ENCODE data around the gene TTLL5.
A peak's percentile ranks its signal among the peaks of the same experiment; 100 is the strongest.

The TTLL5 gene

DNA sequence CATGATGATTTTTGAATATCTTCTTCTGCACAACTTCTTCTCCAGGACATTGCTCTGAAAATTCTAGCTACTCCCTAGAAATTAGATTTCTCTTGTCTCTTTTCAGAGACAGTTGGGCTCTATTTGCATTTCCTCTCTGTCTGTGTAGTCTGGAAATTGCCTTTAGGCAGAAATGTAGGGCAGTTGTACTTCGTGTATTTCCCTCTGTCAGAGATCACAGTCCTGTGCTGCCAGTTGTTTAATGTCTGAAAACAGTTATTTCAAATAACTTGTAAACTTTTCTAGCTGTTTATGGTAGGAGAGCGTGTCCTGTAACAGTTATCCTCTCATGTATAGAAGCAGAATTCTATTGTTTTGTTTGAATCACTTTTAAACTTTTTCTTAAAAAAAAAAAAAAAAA is 86.9 kb downstream of the TTLL5 start:
- DNase-seq, result no peak

DNA sequence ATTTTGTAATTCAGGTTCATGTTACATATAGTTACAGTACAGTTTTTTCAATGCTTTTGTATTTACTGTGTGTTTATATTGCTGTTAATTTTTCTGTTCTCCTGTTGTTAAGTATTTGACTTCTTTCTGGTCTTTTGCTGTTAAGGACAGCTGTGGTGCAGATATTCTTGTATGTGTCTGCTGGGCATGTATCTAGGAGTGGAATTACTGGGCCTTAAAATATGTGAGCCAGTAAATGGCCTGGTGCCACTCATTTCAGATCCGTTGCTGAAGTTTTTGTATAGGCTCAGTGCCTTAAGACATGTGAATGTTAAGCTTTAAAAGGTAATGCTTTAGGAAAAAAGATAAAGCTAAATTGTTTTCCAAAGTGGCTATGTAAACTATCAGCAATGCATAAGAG is 87.3 kb downstream of the TTLL5 start:
- no peak for DNase-seq

DNA sequence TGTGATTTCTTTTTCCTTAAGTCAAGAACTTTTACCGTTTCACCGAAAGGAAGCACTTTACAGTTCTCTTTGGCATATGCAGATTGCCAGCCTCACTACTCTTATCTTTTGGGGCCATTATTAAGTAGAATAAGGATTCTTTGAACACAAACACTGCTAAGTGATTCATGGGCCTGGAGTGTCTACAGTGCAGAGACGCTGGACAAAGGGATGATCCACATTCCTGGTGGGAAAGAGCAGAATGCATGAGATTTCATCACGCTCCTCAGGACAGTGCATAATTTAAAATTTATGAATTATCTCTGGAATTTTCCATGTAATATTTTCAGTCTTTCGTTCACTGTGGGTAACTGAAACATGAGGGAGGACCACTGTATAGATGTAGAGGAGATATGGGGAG is 90.2 kb downstream of the TTLL5 start:
- DNase-seq, result no peak

DNA sequence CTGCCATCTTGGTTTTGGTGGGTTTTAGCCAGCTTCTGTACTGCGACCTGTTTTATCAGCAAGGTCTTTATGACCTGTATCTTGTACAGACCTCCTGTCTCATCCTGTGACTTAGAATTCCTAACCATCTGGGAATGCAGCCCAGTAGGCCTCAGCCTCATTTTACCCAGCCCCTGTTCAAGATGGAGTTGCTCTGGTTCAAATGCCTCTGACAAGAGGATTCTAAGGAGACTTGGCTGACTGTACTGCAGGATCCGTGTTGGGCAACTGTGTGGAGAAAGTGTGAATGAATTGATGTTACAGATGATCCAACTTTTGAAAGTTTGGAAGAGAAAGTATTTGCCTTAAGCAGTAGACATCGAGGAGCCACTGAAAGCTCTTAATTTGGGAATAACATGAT is 91.0 kb downstream of the TTLL5 start:
- no peak for DNase-seq

DNA sequence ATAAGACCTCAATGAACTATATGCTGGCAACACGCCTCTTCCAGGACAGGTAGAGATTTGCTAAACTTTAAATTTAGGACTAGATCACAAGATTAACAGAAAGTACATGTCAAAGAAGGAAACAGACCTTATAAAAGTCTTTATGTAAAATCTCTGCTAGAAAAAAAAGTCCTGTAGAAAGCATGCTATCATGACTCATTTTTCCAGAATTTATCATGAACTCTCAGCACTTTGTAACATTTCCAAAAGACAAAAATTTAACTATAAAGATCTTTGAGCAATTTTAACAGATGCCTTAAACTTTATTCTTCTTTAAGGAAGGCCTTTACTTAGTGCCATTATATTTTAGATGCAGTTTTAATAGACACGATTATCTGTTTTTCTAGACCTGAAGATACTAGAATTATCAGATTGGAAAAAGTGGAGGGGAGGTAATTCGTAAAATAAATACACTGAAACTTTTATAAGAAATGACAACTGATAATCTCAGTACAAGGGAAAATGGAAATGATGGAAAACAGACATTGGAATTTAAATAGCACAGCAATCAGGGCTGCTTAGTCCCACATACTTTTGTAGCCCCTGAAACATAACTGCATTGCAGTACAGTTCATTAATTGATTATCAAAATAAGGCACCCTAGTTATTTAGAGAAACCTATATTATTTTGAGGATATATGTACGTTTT is 92.0 kb downstream of the TTLL5 start:
- DNase-seq, result no peak

DNA sequence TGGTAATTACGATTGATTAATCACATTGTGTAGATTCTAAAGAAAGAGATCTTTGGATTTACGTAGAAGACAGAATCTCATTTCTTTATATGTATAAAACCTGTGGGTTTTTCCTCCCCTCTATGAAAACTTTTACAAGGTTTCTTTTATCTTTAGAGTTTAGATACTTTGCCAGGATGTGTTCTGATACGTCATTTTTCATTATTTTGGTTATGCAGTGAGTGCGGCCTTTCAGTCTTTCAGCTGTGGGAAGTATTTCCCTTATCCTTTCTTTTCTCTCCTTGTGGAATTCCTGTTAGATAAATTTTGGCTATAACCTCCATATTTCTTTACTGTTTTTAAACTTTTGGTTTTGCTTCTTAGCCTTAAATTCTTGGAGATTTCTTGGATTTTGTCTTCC is 92.7 kb downstream of the TTLL5 start:
- no peak for DNase-seq

DNA sequence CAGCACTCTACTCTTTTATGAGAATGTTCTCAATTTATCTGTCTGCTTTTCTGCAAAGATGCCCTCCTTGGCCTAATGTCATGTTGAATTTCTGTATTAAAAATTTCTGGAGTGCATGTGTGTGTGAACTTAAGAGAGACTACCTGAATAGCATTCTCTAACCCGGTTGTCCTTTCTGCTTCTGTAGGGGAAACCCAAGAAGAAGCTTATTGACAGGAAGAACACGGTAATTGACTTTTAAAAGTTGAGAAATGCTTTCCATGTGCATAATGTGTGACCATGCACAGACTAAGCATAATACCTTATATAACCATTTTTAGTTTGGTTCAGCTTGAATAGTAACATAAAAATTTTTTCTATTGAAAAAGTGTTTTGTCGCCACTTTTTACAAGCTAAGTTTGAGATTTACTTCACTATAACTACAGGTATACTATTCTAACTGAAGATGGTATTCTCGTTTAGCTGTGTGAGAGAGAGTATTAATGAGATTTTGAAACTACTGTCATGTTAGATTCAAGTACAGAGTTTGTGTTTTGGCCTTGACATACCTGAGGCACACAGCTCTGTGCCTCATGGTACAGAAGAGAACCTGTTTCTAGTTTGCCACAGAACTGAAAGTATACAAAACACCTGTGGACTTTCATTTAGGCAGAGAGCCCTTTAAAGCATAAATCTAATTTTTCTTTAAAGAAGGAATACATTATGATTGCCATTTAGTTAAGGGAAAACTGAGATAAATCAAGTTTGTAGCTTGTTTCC is 96.8 kb downstream of the TTLL5 start:
- no peak for DNase-seq

DNA sequence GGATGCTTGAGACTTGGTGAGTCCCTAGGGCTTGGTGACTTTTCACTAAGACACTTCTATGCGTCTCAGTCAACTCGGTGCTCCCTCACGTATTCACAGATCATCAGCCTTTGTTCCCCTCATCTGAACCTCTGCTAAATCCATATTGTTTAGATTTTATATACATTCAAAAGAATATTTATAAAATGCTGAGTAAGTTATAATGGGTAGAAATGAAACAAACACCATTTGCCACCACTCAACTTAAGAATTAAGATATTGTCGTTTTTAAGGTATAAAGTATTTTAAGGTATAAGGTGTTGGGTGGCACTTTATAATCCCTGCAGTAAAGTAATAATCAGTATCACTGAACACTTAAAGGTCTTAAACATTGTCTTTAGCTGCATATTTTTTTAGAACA is 103.0 kb downstream of the TTLL5 start:
- DNase-seq, result no peak

DNA sequence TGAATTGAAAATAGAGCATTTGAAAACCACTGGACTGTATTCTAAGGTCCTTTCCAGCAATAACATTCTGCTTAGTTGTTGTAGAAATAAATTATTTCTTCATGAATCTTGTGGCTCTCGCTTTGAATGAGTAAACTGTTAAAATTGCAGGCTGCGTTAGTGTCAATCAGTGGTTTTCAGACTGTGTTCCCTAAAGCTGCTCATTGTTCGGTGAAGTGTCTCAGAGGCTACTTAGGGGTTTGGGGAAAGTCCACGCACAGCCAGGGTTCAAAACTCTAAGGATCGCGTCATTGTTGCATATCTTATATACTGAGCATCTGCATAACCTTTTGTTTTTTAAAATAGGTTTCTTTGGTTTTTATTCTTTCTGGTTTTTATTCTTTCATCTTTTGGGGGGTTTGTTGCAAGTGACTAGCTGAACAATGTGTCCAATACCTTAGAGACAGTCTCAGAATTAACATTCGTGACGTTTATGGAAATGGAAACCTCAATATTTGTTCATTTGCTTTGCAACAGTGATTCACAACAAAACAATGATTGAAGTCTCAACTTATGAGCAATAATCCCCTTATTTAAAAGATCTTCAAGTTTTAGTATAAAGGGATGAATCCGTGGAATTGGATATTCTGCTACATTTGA is 108.1 kb downstream of the TTLL5 start:
- DNase-seq, result no peak

DNA sequence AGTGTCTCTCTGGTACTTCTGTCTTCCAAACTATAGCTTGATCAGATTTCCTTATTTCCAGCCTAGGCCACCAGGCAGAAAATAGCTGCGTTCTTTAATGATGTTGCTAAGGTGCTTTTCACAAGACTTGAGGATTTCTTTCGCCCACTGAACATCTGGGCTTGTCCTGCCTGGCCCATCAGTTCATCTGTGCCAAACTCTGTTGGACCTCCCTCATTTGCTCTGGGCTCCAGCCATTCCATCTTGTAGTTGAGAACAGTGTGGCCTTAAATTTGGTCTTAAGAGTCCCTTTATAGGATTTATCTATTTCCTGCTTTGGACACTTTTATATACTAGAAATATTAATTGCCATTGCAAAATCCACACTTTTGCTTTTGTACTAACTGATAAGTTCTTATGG is 109.6 kb downstream of the TTLL5 start:
- DNase-seq, result no peak

DNA sequence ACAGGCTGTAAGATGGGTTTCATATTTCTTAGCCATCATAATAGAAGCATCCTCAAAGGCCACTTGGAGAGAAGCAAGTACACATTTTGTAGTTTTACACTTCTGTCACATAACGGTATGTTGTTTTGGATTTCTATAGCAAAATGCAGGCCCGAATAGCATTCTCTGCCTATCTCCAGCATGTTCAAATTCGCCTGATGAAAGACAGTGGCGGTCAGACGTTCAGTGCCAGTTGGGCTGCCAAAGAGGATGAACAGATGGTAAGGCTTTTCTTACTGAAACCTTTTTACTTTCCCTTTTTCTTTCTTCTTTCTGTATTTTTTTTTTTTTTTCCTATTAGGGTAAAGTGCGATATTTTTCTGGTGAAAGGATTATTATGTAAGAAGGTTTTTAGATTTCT is 110.5 kb downstream of the TTLL5 start:
- no peak for DNase-seq

DNA sequence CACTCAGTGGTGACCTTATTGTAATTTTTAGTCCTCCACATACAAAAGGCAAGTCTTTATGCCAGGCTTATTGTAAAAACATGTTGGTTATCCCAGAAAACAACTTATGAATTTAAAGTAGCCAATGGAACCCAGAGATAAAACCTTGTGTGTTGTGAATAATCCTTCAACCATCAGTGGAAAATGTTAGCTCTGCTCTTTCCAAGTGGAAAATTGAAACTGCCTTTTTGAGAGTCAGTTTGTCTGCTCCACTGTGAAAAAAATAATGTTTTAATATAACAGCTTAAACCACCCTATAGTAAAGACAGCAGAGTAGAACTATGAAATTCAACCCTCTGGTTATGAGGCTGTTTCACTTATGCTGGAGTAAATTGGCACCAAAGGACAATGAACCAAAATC is 112.0 kb downstream of the TTLL5 start:
- no peak for DNase-seq

DNA sequence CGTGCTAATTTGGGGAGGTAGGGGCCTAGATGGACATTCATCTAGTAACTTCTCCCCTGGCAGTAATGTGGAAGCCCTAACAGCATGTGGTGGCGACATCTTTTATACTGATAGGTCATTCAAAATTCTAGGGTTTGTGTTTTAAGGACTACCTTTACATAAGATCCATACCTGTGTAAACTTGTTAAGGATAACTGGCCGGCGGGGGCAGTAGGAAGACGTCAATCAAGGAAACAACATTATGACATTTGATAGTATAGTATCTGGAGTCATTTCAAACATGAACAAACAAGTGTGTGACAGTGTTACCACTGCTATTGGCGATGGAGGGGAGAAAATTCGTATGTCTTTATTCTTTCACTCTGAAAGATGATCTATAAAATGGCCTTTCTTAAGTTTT is 120.0 kb downstream of the TTLL5 start:
- no peak for DNase-seq

DNA sequence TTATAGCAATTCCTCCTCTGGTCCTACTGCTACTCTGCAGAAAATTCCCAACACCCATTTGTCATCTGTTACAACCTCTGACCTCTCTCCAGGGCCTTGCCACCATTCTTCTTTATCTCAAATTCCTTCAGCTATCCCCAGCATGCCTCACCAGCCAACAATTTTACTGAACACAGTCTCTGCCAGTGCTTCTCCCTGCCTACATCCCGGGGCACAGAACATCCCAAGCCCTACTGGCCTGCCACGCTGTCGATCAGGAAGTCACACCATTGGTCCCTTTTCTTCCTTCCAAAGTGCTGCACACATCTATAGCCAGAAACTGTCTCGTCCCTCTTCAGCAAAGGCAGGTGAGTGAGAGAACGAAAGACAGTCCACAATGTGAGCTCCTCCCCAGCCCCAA is 122.1 kb downstream of the TTLL5 start:
- no peak for DNase-seq

DNA sequence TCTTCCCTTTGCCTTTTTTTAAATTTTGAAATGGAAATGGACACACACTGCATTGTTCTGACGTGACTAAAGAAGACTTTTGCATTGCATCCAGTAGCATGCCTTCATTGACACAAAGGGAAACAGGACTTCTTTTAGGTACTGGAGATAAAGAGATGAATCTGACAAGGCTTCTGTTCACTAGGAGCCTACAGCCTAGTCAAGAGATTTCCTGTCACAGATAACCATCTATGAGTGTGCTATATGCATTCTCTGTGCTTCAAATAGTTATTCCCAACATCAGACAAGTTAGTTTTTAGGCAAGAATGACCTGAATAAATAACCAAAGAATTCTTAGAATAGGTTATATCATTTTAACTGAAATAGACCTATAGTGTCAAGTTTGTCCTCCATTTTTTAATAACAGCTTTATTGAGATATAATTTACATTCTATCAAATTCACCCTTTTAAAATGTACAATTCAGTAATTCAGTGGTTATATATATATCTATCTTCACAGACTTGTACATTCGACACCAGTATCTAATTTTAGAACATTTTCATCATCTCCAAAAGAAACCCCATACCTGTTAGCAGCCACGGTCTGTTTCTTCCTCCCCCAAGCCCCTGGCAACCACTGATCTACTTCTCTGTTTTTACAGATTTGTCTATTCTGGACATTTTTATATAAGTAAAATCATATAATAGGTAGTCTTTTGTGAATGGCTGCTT is 122.7 kb downstream of the TTLL5 start:
- no peak for DNase-seq

DNA sequence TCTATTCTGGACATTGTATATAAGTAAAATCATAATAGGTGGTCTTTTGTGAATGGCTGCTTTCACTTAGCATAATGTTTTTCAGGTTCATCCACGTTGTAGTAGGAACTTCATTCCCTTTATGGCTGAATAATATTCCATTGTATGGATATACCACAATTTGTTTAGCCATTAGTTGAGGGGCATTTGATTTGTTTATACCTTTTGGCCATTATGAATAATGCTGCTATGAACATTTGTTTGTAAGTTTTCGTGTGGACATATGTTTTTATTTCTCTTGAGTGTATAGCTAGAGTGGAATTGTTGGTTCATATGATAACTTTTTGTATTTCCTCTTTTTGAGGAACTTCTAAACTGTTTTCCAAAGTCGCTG is 123.3 kb downstream of the TTLL5 start:
- no peak for DNase-seq

DNA sequence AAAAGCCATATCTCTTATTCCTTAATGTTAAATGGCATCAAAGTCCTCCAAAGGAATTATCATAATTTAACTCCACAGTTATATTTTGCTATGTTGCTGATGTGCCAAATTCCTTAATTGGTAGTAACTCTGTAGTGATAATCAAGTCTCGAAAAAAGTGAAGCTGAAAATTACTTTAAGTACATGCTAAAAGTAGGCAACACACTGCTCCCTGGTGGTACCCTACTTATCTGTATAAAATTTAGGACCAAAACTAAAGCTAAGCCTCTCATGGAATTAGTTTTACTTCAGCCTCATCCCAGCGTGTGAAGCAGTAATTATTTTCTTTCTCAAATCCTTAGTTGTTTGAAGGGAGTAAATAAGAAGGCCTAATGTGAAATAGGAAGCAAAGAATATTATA is 132.8 kb downstream of the TTLL5 start:
- no peak for DNase-seq

DNA sequence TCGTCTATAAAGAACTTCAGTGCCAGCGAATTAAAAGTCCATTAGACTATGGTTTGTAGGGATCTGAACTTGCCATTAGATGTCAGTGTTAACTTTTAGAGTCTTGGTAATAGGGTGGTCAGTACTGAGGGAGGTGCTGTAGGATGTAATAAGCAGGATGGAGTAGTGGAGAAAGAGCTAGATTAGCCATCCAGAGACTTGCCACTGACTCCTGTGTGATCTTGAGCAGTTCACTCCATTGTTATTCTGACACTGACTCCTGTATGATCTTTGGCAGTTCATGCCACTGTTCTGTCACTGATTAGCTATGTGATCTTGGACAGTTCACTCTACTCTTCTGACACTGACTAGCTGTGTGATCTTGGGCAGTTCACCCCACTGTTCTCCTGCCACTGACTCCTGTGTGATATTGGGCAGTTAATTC is 133.6 kb downstream of the TTLL5 start:
- peak; percentile 1 for DNase-seq

DNA sequence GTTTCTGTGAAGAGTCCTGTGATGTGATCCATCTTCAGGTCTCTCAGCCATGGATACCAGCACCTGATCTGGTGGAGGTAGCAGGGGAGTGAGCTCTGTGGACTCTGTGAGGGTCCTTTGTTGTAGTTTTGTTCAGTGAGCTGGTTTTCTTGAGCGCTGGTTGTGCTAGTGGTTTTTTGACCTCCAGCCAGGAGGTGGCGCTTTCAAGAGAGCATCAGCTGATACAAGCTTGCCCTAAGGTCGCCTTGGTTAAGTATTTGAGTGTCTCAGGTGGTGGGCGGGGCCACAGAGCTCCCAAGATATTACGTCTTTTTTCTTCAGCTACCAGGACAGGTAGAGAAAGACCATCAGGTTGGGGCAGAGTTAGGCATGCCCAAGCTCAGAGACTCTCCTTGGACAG is 139.7 kb downstream of the TTLL5 start:
- no peak for DNase-seq

DNA sequence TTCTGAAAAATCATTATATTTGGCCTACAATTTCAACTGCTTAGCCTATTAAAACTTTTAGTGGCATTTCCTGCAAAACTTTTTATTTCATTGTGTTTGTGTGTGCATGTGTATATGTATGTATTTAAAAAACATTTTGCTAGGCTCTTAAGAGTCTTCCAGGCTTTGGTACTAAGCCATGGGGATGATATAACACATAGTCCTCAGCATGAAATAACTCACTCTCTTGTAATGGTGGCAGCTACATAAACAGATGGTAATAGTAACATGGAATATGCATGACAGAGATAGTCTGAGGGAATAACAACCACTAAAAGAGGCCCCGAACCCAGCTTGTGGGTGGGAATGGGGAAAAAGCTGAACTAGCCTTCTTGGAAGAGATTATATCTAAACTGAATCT is 141.4 kb downstream of the TTLL5 start:
- no peak for DNase-seq

DNA sequence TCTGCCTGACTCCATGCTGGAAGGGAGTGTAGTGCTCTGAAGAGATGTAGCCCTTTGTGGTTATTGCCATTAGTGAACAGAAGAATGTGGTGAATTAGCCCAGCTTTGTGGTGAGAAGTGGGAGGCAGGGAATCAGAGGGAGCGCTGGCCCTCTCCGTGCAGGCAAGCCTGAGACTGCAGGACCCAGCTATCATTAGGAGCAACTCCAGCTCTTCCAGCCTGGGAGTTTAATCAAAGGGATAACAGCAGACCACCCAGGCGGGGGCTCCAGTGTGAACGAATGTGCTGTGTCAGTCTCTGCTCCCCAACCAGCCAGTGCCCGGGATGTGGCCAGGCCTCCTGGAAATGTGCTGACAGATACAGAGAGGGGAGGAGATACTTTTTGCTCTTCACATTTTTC is 142.7 kb downstream of the TTLL5 start:
- no peak for DNase-seq

DNA sequence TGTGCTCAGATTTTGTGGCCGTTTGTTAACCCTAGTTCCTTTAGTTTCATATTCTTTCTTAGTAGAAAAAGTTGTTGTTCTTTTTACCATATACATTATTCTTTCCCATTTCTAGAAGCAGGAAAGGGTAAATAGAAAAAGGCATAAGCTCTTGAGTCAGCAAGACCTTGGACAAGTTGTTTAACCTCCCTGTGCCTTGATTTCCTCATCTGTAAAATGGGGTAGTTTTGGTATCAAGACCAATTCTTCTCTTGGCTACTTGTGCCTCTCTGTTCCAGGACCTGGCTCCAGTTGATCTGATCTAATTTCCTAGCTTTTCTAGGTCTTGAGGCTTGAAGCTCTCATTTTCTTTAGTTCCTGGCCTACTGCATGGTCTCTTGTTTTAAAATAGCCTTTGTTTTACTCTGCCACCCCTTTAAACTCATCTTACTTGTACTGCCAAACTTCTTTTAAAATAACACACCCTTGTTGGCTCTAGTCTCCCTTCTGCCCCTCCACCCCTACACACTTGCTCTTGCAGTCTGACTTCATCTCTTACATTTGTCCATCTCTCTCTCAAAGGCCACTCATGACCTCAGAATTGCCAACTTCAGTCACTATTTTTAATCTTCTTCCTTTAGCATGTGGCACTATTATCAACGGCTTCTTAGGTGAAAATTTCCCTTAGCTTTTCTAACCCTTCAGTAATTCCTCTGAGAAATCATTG is 143.7 kb downstream of the TTLL5 start:
- no peak for DNase-seq

DNA sequence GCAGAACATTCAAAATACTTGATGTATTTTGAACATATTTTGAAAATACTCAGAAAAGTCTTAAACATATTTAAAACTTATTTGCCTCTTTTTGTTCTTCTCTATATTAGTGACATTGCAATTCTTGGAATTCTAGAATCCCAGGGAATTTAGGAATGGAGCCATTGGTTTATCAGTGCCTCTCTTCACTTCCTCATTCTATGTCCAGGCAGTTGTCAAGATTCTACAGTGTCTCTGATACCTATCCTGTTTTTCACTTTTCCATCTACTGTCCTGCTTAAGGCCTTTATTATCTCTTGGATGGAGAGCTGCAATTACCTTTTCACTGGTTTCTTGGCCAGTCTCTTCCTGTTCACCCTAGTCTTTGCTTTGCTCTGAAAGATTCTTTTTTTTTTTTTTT is 144.6 kb downstream of the TTLL5 start:
- no peak for DNase-seq
